H1 (cell line): ENCODE data around the gene B4GALT5. TPM values are rescaled to one million over a fixed set of nuclear protein-coding genes. Genes with fewer than 3 reads are reported as not detected.

ENCODE experiments used
- CTCF ChIA-PET: fragments of 300-600 bp; sonication (Branson Sonifier 250); formaldehyde crosslinking; loops from one replicate; lab custom pipeline; 2021; ENCODE audit not compliant: partially characterized antibody; lab: Charles Lee
- POLR2A ChIA-PET: fragments of 300-600 bp; sonication (Branson Sonifier 250); formaldehyde crosslinking; loops from one replicate; lab custom pipeline; 2021; ENCODE audit warnings: inconsistent platforms; ENCODE audit not compliant: partially characterized antibody; lab: Charles Lee
- DNase-seq, 2 experiments: peaks; one replicate each; pipeline versions ENCODE4 v3.0.0 to v3.0.0-alpha.2; 2010 to 2022; ENCODE audit warnings: low spot score in 2 of 2, low read depth in 1 of 2, mixed read lengths in 1 of 2
- FAIRE-seq: peaks from 2 replicates; lab custom pipeline; 2011; peaks lifted over from hg19 to GRCh38; lab: Jason Lieb, UNC
- H2AFZ ChIP-seq: 2 replicates; pipeline ENCODE4 v1.8.1; 2012; ENCODE audit warnings: low read length, inconsistent platforms
- H2AK5ac ChIP-seq: 2 replicates; pipeline ENCODE4 v1.6.1; 2013; ENCODE audit warnings: low read depth, low read length
- H2BK120ac ChIP-seq: replicated peaks from 2 replicates; pipeline ENCODE3; 2013; ENCODE audit warnings: low read depth, low read length, inconsistent platforms
- H2BK12ac ChIP-seq: 2 replicates; pipeline ENCODE4 v1.6.1; 2013; ENCODE audit warnings: low read depth, low read length
- H2BK15ac ChIP-seq: 2 replicates; pipeline ENCODE4 v1.6.1; 2013; ENCODE audit warnings: low read length
- H2BK20ac ChIP-seq: 2 replicates; pipeline ENCODE4 v1.6.1; 2013; ENCODE audit warnings: low read length
- H2BK5ac ChIP-seq: 2 replicates; pipeline ENCODE4 v1.6.1; 2013; ENCODE audit warnings: low read depth, low read length
- H3K14ac ChIP-seq: 2 replicates; pipeline ENCODE4 v1.6.1; 2013; ENCODE audit warnings: inconsistent platforms; ENCODE audit not compliant: insufficient read length
- H3K18ac ChIP-seq: 2 replicates; pipeline ENCODE4 v1.6.1; 2013; ENCODE audit warnings: low read length; ENCODE audit errors: extremely low read depth
- H3K23ac ChIP-seq: 2 replicates; pipeline ENCODE4 v1.6.1; 2013; ENCODE audit warnings: inconsistent platforms; ENCODE audit not compliant: insufficient read length
- H3K23me2 ChIP-seq: 2 replicates; pipeline ENCODE4 v1.6.1; 2013; ENCODE audit warnings: low read depth, low read length
- H3K27ac ChIP-seq: 2 replicates; pipeline ENCODE4 v1.6.1; 2011; ENCODE audit warnings: low read depth, low read length, inconsistent platforms
- H3K27me3 ChIP-seq, 4 experiments: replicated peaks in 1 of 4; 1 replicate in 1 of 4; 2 replicates in 3 of 4; pipeline versions ENCODE4 v1.6.1 to v1.8.1; 2011 to 2013; ENCODE audit warnings: low read length in 3 of 4, mild to moderate bottlenecking in 3 of 4, inconsistent platforms in 2 of 4, mixed read lengths in 2 of 4, moderate library complexity in 1 of 4; ENCODE audit not compliant: control insufficient read depth in 3 of 4, insufficient read depth in 3 of 4; ENCODE audit errors: extremely low read depth in 1 of 4
- H3K36me3 ChIP-seq, 4 experiments: 2 replicates each; pipeline versions ENCODE4 v1.6.1 to v1.8.1; 2011 to 2013; ENCODE audit warnings: mild to moderate bottlenecking in 4 of 4, low read length in 3 of 4, moderate library complexity in 2 of 4, control low read depth in 1 of 4, inconsistent platforms in 1 of 4; ENCODE audit not compliant: insufficient read depth in 4 of 4, control insufficient read depth in 2 of 4
- H3K4ac ChIP-seq: replicated peaks from 2 replicates; pipeline ENCODE3; 2013; ENCODE audit warnings: low read length, low read depth, mixed read lengths, inconsistent platforms; ENCODE audit not compliant: insufficient read length
- H3K4me1 ChIP-seq, 4 experiments: replicated peaks in 1 of 4; 1 replicate in 1 of 4; 2 replicates in 3 of 4; pipeline versions ENCODE4 v1.6.1 to v1.8.1; 2011 to 2013; ENCODE audit warnings: low read length in 3 of 4, inconsistent platforms in 2 of 4, mixed read lengths in 1 of 4; ENCODE audit not compliant: insufficient read depth in 4 of 4, control insufficient read depth in 3 of 4
- H3K4me2 ChIP-seq, 2 experiments: 2 replicates each; pipeline versions ENCODE4 v1.6.1 to v1.8.1; 2011 to 2013; ENCODE audit warnings: low read depth in 2 of 2, low read length in 2 of 2, control low read depth in 1 of 2, inconsistent platforms in 1 of 2, mild to moderate bottlenecking in 1 of 2; ENCODE audit not compliant: insufficient read depth in 1 of 2
- H3K4me3 ChIP-seq, 4 experiments: fragments of 200-600, 300-600 bp in 1 of 4; sonication (generic), shearing (Covaris generic), sonication (Bioruptor Twin) in 1 of 4; 2 replicates each; pipeline versions ENCODE4 v1.5.1 to v1.8.1; 2011 to 2016; ENCODE audit warnings: low read length in 4 of 4, low read depth in 3 of 4, control low read depth in 2 of 4, inconsistent platforms in 2 of 4, mild to moderate bottlenecking in 2 of 4, mixed read lengths in 1 of 4, moderate library complexity in 1 of 4; ENCODE audit not compliant: insufficient read depth in 2 of 4; ENCODE audit errors: extremely low read depth in 1 of 4
- H3K56ac ChIP-seq: replicated peaks from 2 replicates; pipeline ENCODE3; 2013; ENCODE audit warnings: low read depth, mild to moderate bottlenecking, mixed read lengths, low read length, inconsistent platforms; ENCODE audit not compliant: insufficient read length
- H3K79me1 ChIP-seq: 2 replicates; pipeline ENCODE4 v1.6.1; 2013; ENCODE audit warnings: low read depth, low read length, control low read depth
- H3K79me2 ChIP-seq, 2 experiments: 2 replicates each; pipeline versions ENCODE4 v1.6.1 to v1.8.1; 2012 to 2013; ENCODE audit warnings: low read length in 2 of 2, mild to moderate bottlenecking in 2 of 2, inconsistent platforms in 1 of 2; ENCODE audit not compliant: insufficient read depth in 2 of 2, control insufficient read depth in 1 of 2
- H3K9ac ChIP-seq, 4 experiments: replicated peaks in 1 of 4; 1 replicate in 1 of 4; 2 replicates in 3 of 4; pipeline versions ENCODE4 v1.6.1 to v1.8.1; 2011 to 2013; ENCODE audit warnings: low read depth in 3 of 4, low read length in 3 of 4, control low read depth in 2 of 4, mild to moderate bottlenecking in 2 of 4, moderate library complexity in 2 of 4, inconsistent platforms in 1 of 4; ENCODE audit errors: extremely low read depth in 1 of 4
- H3K9me3 ChIP-seq, 2 experiments: 2 replicates each; pipeline versions ENCODE4 v1.6.1 to v1.8.1; 2012 to 2013; ENCODE audit warnings: mild to moderate bottlenecking in 2 of 2, moderate library complexity in 2 of 2, control low read depth in 1 of 2, inconsistent platforms in 1 of 2, low read depth in 1 of 2, low read length in 1 of 2, mixed read lengths in 1 of 2; ENCODE audit not compliant: insufficient read depth in 2 of 2
- H4K20me1 ChIP-seq, 2 experiments: replicated peaks in 1 of 2; 2 replicates each; pipeline versions ENCODE3 to v1.8.1; 2011 to 2013; ENCODE audit warnings: inconsistent platforms in 2 of 2, low read length in 2 of 2, mild to moderate bottlenecking in 1 of 2; ENCODE audit not compliant: insufficient read depth in 2 of 2, control insufficient read depth in 1 of 2
- H4K5ac ChIP-seq: 2 replicates; pipeline ENCODE4 v1.6.1; 2013; ENCODE audit warnings: low read length, low read depth, mixed read lengths, inconsistent platforms; ENCODE audit not compliant: insufficient read length
- H4K8ac ChIP-seq: 2 replicates; pipeline ENCODE4 v1.8.0; 2013; ENCODE audit warnings: mild to moderate bottlenecking, moderate library complexity, low read length, inconsistent platforms; ENCODE audit not compliant: insufficient read depth; ENCODE audit errors: extremely low read depth
- H4K91ac ChIP-seq: replicated peaks from 2 replicates; pipeline ENCODE3; 2013; ENCODE audit warnings: low read length, mixed read lengths, inconsistent platforms; ENCODE audit not compliant: insufficient read length
- CHD1 ChIP-seq: IDR thresholded peaks from 2 replicates; pipeline ENCODE4 v1.6.1; 2012; ENCODE audit warnings: low read depth, low read length, improper control_type of control experiment
- EGR1 ChIP-seq: IDR thresholded peaks from 2 replicates; pipeline ENCODE4 v1.6.1; 2011; ENCODE audit warnings: low read depth, low read length, borderline replicate concordance
- EZH2 ChIP-seq: fragments of 200-600 bp; sonication (generic); IDR thresholded peaks from 2 replicates; pipeline ENCODE4 v1.7.1; 2012; ENCODE audit warnings: low read depth, mild to moderate bottlenecking, moderate library complexity, low read length, inconsistent platforms; ENCODE audit not compliant: severe bottlenecking
- JUND ChIP-seq: IDR thresholded peaks from 2 replicates; pipeline ENCODE4 v1.6.1; 2011; ENCODE audit warnings: mild to moderate bottlenecking, improper control_type of control experiment, low read length
- KDM5A ChIP-seq: fragments of 200-600 bp; IDR thresholded peaks from 2 replicates; pipeline ENCODE4 v1.7.1; 2012; ENCODE audit warnings: mild to moderate bottlenecking, low read length, inconsistent platforms, mixed read lengths
- MAFK ChIP-seq: IDR thresholded peaks from 2 replicates; pipeline ENCODE4 v1.6.1; 2012; ENCODE audit warnings: low read depth, mild to moderate bottlenecking, improper control_type of control experiment, low read length
- SIX5 ChIP-seq: IDR thresholded peaks from 2 replicates; pipeline ENCODE4 v1.6.1; 2011; ENCODE audit warnings: mild to moderate bottlenecking, low read depth, low read length
- WGBS, 2 experiments: shearing (Covaris generic) in 1 of 2; methylation state at CpG; one replicate each; pipeline versions ENCODE4 v1.1.6 to v1.1.7; 2013 to 2015; ENCODE audit warnings: low lambda C conversion rate in 2 of 2, mixed read lengths in 2 of 2, inconsistent platforms in 1 of 2, low coverage in 1 of 2, missing lambda C conversion rate in 1 of 2; ENCODE audit not compliant: insufficient replicate concordance in 2 of 2, insufficient coverage in 1 of 2, insufficient read length in 1 of 2; ENCODE audit errors: extremely low coverage in 1 of 2, missing lambda C conversion rate in 1 of 2; 5-methylcytosine and 5-hydroxymethylcytosine counted together
- polyA plus RNA-seq, 7 experiments: library from polyadenylated mRNA; depleted of rRNA in 3 of 7; stranded (reverse) in 5 of 7; unstranded in 2 of 7; fragments of >200 nt in 5 of 7; fragments of 200-250 nt in 2 of 7; gene quantifications; 1 replicate in 5 of 7; 2 replicates in 1 of 7; 4 replicates in 1 of 7; pipeline versions ENCODE4 v1.2.1 to v1.2.3, GENCODE V29; 2011 to 2013; ENCODE audit warnings: missing spikeins in 2 of 7, mixed read lengths in 2 of 7
- total RNA-seq: library from RNA; stranded (reverse); fragmentation: NEBNext Ultra II Directional; extraction: Animal tissue kit (Norgen Biotek cat#: 25700); gene quantifications from 2 replicates; pipeline ENCODE4 v1.2.1, GENCODE V29; 2021

B4GALT5 gene
- total and polyA plus RNA-seq, 2 of the 8 experiments (the other 6 are each of a cell fraction or from before 2014, with no cell fraction given), result 46.5 to 75.4 TPM

DNA sequence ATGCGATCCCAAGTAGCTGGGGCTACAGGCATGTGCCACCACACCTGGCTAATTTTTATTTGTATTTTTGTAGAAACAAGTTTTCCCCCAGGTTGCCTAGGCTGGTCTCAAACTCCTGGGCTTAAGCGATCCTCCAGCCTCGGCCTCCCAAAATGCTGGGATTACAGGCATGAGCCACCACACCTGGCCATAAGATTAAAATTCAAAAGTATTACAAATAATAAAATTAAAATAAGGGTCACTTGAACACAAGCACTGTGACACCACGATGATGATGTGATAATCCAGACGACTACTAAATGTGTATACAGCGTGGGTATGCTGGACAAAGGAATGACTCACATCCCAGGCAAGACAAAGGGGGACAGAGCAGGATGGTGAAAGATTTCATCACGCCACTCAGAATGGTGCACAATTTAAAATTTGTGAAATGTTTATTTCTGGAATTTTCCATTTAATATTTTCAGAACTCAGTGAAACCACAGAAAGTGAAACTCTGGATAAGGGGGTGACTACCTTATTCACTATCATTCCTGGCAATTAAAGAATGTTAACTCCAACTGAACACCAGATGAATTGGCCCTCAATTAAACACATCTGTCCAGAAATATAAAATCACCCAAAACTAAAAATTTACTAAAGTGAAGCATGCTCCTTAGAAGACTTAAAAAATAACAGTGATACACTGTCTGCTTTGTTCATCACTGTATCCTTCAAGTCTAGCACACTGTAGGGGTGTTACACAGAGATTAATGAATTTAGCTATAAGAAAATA lies 13.1 kb downstream of the B4GALT5 start:
- Histone ChIP-seq H4K20me1 (peaks cover 21 to 39% of the 10 kb centered on the region in 2 experiments), H3K14ac (no peak overlapping the region), H2BK12ac (no peak overlapping the region; the same call in 1 of the 2 replicates), H4K5ac (no peak overlapping the region), H3K56ac (no peak overlapping the region), H2BK5ac (0 out of 2 replicates have a peak overlapping the region, but pooled peaks have one; percentile 28), H3K36me3 (no peaks in the 10 kb centered on the region), H3K79me2 (peaks cover 55 to 98% of the 10 kb centered on the region in 2 experiments), H3K79me1 (no peaks in the 10 kb centered on the region), H3K4me2 (no peak overlapping the region), H2AFZ (no peak overlapping the region), H2AK5ac (no peak overlapping the region), H2BK20ac (no peak overlapping the region), H3K18ac (no peak overlapping the region), H3K4me3 (no peak overlapping the region), H4K91ac (no peak overlapping the region), H3K9ac (no peak overlapping the region), H3K27ac (no peak overlapping the region), H2BK120ac (no peak overlapping the region), H3K23ac (no peak overlapping the region), H3K27me3 (no peaks in the 10 kb centered on the region), H3K4me1 (peaks cover 2 to 12% (median 8%) of the 10 kb centered on the region in 4 experiments; a peak in 6 of 7 replicates), H3K4ac (no peak overlapping the region), H2BK15ac (0 out of 2 replicates have a peak overlapping the region, but pooled peaks have one; percentile 53), H3K9me3 (no peaks in the 10 kb centered on the region), H3K23me2 (no peaks in the 10 kb centered on the region), H4K8ac (no peak overlapping the region)
- TF ChIP-seq EGR1 (no peak), JUND (peak; percentile 19; the same call in 1 of the 2 replicates), SIX5 (no peak), MAFK (no peak), KDM5A (no peak), EZH2 (no peak), CHD1 (no peak)
- ChIA-PET CTCF (interaction anchor here (0.7 to 1.1 kb wide), 3 partner anchors 17 to 188 kb away, joined by 3 read pairs; no protein-coding TSS in a partner anchor), POLR2A (interaction anchor here (0.9 to 1.4 kb wide), 4 partner anchors 10 to 24 kb away, joined by 3 read pairs; no protein-coding TSS in a partner anchor)
- DNase-seq (no peak), FAIRE-seq (no peak)
- 89% methylated on average over 7 of the region's 7 CpGs; no CpG with 5 or more reads in 1 of the 2 experiments for WGBS, 2 experiments
